Epidermal melanocyte (primary cell): Measurements from ENCODE around the gene HES4.

ENCODE experiments used
- DNase-seq: peaks from one replicate; pipeline ENCODE4 v3.0.0; 2011; ENCODE audit warnings: low spot score; ENCODE audit not compliant: insufficient read length

HES4 gene

DNA sequence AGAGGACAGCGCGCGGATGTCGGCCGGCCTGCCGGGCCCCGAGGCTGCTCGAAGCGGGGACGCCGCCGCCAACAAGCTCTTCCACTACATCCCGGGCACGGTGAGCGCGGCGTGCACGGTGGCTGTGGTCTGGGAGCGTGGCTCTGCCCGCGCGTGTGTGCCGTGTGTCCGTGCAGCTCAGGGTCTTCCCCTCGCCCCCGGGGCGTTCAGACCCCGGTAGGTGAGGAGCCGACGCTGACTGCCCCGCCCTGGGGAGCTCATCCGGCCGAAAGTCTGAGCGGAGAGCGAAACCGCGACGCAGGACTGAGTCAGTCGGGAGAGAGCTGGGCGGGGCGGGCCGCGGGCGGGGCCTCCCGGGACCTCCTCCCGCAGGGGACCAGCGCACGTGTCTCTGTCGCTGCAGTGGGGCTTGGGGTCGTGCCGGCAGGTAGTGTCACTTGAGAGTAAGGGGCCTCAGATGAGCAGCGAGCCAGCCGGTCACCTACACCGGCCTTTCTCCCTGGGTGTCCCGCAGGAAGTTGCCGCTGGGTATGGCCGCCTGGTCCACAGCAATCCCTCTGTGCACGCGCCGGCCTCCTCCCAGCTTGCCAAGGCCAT lies 33.1 kb downstream of the HES4 start:
- DNase-seq = peak; percentile 86

DNA sequence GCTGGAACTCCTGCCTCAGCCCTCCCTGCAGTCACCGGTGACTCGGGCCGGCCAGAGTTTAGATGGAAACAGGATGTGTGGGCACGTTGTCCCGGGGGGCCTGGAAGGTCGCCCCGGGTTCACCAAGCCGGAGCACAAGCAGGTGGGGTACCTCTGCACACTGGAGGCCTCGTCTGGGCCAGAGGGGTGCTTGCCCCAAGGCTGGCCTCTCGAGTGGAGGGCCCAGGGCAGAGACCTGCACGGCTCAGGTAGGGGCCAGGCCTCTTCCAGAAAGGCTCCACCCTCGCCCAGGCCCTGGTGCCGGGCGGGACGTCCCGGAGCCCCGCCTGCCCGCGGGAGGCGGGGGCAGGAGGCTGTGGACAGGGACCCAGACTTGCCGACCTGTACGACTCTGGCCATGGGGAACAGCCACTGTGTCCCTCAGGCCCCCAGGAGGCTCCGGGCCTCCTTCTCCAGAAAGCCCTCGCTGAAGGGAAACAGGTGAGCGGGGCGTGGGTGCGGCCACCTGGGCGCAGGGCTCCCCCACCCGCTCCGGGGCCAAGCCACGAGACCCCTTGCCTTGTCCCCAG lies 33.7 kb downstream of the HES4 start, which contains the start of gene PLEKHN1:
PLEKHN1 (plus strand) TSS at position 348 of the 569 bp plus-strand sequence; CDS start at position 398, 50 bp downstream.
- DNase-seq = no peak

DNA sequence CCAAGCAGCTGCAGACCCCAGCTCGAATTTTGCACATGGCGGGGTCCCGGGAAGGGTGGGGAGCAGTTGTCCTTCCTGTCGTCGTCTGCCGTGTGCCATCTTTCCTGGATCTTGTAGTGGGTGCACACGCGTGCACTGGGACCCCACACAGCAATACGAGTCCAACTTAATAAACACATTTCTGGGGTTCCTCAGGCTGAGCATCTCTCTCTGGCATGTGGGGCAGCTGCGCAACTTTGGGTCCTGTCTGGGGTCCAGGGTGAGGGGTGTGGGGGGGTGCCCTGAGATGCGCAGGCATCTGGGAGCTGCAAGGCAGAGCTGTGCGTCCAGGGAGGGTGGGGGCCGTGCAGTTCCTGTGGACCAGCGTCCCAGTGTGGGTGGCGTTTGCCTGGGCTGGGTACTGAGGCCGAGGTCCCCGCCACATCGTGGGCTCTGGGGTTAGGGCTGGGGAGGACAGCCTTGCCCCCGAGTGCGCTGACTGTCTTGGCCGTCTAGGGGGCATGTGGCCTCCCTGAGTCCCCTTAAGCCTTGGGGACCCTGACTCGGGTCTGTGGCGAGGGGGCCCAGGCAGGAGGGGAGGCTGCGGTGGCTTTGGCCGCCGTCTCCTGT lies 34.3 kb downstream of the HES4 start:
- no peak for DNase-seq

DNA sequence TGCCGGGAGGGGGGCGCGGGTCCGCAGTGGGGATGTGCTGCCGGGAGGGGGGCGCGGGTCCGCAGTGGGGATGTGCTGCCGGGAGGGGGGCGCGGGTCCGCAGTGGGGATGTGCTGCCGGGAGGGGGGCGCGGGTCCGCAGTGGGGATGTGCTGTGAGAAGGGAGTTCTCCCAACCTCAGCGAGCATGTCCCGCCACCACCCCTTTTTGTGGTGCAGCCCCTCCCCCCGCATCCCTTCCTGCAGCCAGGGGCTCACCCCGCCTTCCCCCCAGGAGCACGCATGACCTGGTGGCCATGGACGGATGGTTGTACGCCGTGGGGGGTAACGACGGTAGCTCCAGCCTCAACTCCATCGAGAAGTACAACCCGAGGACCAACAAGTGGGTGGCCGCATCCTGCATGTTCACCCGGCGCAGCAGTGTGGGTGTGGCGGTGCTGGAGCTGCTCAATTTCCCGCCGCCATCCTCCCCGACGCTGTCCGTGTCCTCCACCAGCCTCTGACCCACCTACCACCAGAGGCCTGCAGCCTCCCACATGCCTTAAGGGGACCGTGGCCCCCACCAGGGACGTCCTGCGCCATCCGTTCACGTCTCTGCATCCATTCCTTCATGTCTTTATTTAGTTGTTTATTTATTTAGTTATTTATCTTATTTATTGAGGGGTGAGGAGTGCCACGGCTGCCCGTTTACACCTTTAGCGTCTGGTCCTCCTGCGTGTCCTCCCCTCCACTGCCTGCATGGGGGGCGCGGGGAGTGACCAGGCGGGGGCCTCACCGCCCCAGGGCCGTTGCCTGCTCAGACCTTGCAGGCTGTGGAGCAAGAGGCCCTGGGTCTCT lies 35.0 kb downstream of the HES4 start:
- no peak for DNase-seq

DNA sequence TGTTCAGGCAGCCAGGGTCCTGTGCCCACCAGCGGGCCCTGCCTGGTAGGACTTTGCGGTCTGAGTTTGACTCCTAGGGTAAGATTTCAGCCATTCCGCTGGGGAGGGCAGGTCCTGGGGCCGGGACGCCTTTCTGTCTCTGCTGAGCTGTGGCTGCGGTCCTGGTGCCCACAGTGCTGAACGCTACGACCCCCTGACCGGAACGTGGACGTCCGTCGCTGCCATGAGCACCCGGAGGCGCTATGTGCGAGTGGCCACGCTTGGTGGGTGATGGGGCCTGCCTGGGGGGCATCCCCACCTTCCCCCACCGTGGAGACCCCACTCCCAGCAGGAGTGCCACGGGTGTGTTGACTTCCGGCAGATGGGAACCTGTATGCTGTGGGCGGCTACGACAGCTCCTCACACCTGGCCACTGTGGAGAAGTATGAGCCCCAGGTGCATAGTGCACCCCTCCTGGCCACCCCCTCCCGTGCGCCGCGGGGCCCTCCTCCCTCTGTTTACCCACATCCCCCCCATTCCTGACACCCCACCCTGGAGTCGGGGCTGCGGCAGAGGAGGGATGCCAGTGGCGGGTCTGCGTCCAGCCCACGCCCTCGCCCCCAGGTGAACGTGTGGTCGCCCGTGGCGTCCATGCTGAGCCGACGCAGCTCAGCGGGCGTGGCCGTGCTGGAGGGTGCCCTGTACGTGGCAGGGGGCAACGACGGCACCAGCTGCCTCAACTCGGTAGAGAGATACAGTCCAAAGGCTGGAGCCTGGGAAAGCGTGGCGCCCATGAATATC lies 36.0 kb downstream of the HES4 start:
- no peak for DNase-seq

DNA sequence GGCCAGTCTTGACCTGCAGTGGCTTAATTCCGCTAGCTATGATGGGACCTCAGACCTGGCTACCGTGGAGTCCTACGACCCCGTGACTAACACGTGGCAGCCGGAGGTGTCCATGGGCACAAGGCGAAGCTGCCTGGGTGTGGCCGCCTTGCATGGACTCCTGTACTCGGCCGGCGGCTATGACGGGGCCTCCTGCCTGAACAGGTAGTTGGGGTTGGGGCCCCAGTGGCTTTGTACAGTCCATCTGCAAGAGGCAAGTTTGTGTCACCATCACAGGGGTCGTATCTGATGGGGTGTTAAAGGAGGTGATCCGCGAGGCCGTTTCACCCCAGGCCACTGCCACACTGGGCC lies 36.6 kb downstream of the HES4 start:
- DNase-seq = no peak

DNA sequence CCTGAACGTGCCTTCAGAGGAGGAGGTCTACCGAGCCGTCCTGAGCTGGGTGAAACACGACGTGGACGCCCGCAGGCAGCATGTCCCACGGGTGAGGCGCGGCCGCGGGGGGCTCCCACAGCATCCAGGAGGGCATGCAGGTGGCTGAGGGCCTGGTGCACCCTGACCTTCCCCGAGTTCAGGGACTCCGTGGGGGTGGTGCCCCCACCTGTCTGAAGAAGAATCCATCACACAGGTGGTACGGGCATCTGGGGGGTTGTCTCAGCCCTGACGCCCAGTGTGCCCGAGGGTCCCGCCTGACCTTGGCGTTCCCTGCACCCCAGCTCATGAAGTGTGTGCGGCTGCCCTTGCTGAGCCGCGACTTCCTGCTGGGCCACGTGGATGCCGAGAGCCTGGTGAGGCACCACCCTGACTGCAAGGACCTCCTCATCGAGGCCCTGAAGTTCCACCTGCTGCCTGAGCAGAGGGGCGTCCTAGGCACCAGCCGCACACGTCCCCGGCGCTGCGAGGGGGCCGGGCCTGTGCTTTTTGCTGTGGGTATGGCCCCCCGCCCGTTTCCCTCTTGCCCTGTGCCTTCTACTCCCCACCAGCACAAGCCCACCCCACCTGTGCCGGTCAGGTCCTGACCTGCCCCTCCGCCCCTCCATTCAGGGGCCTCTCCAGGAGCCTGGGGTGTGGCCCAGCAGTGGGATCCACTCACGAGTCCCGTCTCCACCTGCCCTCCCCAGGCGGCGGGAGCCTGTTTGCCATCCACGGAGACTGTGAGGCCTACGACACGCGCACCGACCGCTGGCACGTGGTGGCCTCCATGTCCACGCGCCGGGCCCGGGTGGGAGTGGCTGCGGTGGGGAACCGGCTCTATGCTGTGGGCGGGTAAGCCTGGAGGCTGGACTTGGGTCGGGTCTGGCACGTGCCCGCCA lies 37.3 kb downstream of the HES4 start:
- DNase-seq = no peak

DNA sequence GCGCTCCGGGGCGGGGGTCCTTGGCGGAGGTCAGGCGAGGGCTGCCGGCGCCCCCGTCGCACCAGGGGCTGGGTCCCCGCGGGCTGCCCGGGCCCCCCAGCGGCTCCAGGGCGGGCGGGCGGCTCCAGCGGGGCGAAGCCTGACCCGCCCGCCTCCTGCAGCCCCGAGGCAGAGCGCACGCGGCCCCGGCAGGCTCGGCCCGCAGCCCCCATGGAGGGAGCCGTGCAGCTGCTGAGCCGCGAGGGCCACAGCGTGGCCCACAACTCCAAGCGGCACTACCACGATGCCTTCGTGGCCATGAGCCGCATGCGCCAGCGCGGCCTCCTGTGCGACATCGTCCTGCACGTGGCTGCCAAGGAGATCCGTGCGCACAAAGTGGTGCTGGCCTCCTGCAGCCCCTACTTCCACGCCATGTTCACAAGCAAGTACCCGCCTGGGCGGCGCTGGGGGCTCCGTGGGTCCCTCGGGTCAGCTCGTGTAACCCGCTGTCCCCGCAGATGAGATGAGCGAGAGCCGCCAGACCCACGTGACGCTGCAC lies 38.7 kb downstream of the HES4 start:
- no peak for DNase-seq

DNA sequence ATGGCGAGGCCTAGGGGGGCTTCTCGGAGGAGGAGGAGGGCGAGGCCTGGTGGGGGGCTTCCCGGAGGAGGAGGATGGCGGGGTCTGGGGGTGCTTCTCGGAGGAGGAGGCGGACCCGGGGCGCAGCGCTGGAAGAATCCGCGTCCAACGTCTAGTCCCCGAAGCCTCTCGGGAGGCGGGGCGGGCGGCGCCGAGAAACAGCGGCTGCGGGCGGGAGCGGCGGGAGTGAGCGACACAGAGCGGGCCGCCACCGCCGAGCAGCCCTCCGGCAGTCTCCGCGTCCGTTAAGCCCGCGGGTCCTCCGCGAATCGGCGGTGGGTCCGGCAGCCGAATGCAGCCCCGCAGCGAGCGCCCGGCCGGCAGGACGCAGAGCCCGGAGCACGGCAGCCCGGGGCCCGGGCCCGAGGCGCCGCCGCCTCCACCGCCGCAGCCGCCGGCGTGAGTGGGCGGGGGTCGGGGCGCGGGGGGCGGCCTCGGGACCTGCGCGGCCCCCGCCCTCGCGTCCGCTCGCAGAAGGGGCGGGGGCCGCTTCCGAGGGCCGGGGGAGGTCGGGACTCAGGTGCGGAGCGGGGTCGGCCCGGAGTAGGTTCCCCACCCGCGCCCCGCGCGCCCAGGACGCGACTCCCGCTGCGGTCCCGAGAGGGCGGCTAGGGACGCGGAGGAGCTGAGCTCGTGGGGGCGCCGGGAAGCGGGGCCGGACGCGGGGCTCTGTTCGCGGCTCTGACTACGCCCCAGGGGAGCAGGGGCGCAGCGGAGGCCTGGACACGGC lies 39.4 kb downstream of the HES4 start, which contains the start of gene KLHL17:
KLHL17 (plus strand) TSS at position 222 of the 769 bp plus-strand sequence; CDS start at position 332, 110 bp downstream.
- peak; percentile 92 for DNase-seq

DNA sequence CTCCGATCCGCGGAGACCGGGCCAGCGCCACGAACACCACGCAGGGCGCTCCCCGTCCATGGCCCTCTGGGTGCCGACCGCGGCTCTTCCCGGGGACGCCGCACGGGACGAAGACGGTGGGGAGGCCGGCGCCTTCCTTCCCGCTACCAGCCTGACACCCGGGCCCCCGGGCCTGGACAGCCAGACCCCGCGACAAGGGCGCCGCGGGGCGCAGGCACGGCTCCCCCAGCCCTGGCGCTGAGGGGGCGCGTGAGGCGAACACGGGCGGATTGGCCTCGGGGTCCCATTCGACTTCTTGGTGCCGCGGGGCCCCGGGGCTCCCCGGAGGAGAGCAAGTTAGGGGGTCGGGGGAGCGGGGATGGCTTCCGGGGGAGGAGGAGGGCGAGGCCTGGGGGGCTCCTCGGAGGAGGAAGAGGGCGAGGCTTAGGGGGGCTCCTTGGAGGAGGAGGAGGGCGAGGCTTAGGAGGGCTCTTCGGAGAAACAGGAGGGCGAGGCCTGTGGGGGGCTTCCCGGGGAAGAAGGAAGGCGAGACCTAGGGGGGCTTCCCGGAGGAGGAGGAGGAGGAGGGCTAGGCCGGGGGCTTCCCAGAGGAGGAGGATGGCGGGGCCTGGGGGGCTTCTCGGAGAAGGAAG lies 40.0 kb downstream of the HES4 start:
- DNase-seq = no peak

DNA sequence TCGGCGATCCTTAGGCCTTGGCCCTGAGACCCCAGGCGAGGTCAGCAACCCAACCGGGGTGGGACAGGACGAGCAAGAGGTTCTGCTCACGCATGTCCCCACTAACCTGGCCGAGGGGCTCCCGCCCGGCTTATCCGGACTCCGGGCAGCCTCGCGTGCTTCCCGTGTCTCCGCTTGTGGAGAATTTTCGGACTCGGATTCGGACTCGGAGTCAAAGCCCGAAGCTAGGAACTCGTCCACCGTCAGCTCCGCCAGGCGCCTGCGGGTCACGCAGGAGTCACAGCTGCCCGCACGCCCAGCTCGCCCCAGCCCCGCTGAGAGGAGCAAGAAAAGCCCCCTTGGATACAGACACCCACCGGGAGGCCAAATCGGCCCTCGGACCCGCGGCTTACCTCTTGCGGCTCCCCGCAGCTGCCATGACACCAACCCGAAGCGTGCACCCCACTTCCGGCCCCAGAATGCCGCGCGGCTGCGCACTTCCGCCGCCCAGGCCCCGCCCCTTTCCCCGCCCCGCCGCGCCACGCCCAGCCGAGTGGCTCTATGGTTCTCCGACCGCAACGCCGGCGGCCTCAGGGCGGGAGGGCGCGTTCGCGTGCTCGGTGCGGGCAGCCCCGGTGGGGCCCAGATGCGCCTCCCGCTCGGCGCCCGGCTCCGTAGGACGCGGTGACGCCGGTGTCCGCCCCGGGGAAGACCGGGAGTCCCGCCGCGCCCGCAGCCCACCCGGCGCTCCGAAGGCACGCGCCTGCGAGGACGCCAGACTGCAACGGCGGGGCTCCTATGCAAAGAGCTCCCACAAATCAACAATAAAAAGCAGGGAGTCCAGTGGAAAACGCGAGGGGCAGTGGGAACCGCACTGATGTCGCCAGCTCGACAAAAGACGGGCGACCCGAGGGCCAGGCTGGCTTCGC lies 40.8 kb downstream of the HES4 start, which contains the start of gene NOC2L:
NOC2L (minus strand) TSS at position 434 of the 908 bp plus-strand sequence; CDS start at position 418, 16 bp downstream.
- DNase-seq = peak; percentile 94

DNA sequence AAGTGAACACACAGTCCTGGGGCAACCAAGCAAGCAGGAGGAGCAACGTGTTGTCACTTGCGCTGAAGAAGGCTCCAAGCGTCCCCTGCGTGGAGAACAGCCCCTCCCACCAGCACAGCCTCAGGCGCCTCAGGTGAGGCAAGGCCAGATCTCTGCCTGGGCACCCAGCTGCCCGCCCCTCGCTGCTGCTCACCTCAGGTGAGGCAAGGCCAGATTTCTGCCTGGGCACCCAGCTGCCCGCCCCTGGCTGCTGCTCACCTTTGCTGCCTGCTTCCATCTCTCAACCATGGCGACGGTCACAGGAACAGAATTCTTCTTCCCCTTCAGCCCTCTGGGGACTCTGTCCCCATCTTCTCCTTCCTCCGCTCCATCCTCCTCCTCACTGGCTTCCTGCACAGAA lies 43.3 kb downstream of the HES4 start:
- no peak for DNase-seq

DNA sequence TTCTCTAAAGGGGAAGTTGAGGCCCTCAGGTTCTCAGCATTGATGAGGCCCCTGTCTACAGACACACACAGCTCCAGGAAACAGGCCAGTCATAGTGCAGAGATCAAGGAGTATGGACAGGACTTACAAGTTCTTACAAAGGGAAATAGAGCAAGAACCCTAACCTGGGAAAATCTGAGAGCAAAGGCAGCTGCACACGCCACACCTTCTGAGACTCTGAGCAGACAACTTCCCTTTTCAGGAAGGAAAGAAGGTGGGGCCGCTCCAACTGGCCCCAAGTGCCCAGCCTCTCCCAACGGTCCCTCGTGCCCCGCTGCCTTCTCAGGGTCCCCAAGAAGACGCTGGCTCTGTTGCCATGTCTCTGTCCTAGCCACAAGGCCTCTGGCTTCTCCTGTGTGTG lies 44.4 kb downstream of the HES4 start:
- DNase-seq = no peak

DNA sequence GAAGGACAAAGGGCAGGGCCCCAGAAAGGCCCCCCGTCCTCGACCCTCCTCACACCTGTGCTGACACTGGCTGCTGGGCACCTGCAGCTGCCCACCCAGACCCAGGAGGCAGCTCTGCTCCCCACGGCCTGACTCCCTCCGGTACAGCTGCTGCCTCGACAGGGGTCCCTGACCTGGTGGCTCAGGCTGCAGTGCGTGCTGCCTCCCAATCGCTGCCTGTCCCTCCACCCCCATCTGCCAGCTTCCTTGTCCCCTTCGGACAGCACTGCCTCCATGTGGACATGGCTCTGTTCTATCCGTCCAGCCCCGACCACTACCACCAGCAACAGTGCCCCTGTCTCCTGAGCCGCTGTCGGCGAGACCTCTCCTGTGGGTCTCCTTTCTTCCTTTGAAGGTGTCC lies 45.0 kb downstream of the HES4 start:
- DNase-seq = no peak

DNA sequence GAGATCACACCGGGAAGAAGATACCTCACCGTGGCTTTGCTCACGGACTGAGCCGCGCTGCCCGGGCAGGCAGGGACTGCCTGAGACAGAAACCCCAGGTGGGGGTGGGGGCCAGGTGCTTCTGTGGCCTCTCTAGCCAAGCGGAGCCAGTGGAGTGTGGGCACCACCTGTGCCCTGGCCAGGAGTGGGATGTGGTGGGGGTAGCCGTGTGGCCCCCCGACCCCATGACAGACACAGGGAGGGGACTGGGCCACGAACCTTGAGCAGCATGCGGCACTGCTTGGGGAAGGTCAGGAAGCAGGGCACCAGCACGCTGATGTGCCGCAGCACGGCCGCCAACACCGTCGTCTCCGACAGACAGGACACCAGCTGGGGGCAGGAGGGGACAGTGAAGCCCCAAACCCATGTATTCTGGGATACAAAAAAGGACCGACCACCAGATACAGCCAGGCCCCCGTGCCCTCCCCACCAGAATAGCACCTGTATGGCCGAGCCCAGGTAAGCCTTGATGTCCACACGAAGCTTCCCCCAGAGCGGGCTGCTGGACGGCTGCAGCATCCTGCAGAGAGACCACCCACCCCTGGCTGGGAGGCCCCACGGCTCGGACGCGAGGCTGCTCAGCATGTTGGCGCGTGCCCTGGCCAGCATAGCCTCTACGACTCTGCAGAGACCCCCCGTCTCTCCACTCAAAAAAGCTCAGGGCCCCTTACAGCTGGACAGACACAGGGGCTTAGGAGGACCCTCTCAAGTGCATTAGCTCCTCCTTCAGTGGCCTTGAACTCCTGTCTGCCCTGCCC lies 46.2 kb downstream of the HES4 start:
- DNase-seq = no peak

DNA sequence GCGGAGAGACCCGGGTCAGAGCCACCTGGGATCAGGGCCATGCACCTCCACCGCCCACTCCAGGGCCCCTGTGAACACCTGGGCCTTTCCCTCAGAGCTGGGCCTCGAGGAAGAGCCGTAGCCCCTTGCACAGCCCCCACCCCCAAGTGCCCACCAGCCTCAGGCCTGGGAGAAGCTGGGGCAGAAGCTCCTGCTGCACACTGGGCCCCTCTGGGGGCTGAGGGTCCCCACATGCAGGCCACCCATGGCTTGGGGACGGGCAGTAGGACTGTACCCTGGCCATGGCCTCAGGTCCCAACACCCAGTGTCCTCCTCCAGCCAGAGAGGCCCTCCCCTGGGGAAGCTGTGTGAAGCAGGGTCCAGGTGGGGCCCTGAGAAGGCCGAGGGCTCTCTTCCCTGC lies 47.3 kb downstream of the HES4 start:
- DNase-seq = no peak

DNA sequence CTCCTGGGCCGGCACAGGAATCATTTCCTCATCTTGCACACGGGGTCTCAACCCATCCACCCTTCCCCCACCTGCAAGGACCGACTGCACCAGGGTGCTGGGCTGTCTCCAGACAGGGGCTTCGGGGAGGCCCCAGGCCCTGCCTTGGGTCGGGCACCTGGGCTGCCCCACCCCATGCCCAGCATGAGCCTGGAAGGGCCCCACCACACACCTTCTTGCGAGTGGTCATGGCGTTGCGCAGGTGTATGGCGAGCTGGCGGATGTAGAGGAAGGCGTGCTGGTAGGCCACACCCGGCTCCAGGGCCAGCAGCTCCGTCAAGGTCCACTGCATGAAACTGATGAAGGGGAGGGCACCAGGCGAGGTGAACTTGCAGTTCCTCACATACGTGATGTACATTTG lies 47.7 kb downstream of the HES4 start:
- no peak for DNase-seq
